Stimulated activated CD4-positive, alpha-beta T cell treated with anti-CD3 and anti-CD28 coated beads, TNF-alpha, amount 100 ng/mL, for 24 hours (primary cell): ENCODE measurements around the gene IQCK.

Source experiments
- DNase-seq, 3 experiments: peaks; one replicate each; pipeline ENCODE4 v3.0.0-alpha.2; 2020; ENCODE audit warnings: low read depth in 3 of 3

Gene IQCK

GRCh38 chr16:19860166-19861041 lies 142.3 kb downstream of the IQCK start:
- DNase-seq, result no peak

- DNase-seq, result no peak
Observed at GRCh38 chr16:19861133-19861532, 143.1 kb downstream of the IQCK start.

GRCh38 chr16:19861811-19862327 lies 143.8 kb downstream of the IQCK start:
- no peak for DNase-seq

- no peak for DNase-seq
Observed at GRCh38 chr16:19863990-19864389, 145.9 kb downstream of the IQCK start.

- DNase-seq, result no peak
Observed at GRCh38 chr16:19864566-19864965, 146.5 kb downstream of the IQCK start.

GRCh38 chr16:19868421-19868820 lies 150.3 kb downstream of the IQCK start:
- DNase-seq, result no peak

GRCh38 chr16:19871721-19872120 lies 153.7 kb downstream of the IQCK start:
- no peak for DNase-seq

GRCh38 chr16:19872179-19872863 lies 154.2 kb downstream of the IQCK start:
- no peak for DNase-seq

GRCh38 chr16:19872935-19873334 lies 154.9 kb downstream of the IQCK start:
- DNase-seq, result no peak

- no peak for DNase-seq
Observed at GRCh38 chr16:19874026-19874425, 156.0 kb downstream of the IQCK start.

GRCh38 chr16:19874851-19875546 lies 156.9 kb downstream of the IQCK start:
- no peak for DNase-seq

GRCh38 chr16:19875900-19876299 lies 157.8 kb downstream of the IQCK start:
- no peak for DNase-seq

- DNase-seq, result no peak
Observed at GRCh38 chr16:19876501-19877059, 158.5 kb downstream of the IQCK start.

- no peak for DNase-seq
Observed at GRCh38 chr16:19878757-19879156, 160.7 kb downstream of the IQCK start.

- DNase-seq, result no peak
Observed at GRCh38 chr16:19879241-19879792, 161.2 kb downstream of the IQCK start.

- DNase-seq, result no peak
Observed at GRCh38 chr16:19881028-19881427, 163.0 kb downstream of the IQCK start.

GRCh38 chr16:19881783-19882182 lies 163.7 kb downstream of the IQCK start:
- no peak for DNase-seq

GRCh38 chr16:19882186-19882585 lies 164.1 kb downstream of the IQCK start:
- no peak for DNase-seq

- no peak for DNase-seq
Observed at GRCh38 chr16:19882646-19883045, 164.6 kb downstream of the IQCK start.

- no peak for DNase-seq
Observed at GRCh38 chr16:19883296-19883965, 165.4 kb downstream of the IQCK start.

- no peak for DNase-seq
Observed at GRCh38 chr16:19883966-19884485, 166.0 kb downstream of the IQCK start.
